Esophagus squamous epithelium (tissue), 5 donors: ENCODE measurements around the gene SRSF10. TPM values are rescaled to one million over a fixed set of nuclear protein-coding genes. Genes with fewer than 3 reads are reported as not detected.
"Not testable (repeated sequence)": the region's sequence is repeated elsewhere in the genome, so short reads cannot be mapped to it uniquely, and the experiment has no call there.

Experiments used
- DNase-seq: peaks from one replicate; lab custom pipeline; 2025; lab: John Stamatoyannopoulos, UW
- H3K27ac ChIP-seq, 4 donors: fragments of 200-600 bp; sonication (generic); one replicate each; pipeline ENCODE4 v1.5.1; 2016 to 2019; ENCODE audit warnings: mild to moderate bottlenecking in 1 of 4
- H3K27me3 ChIP-seq, 4 donors: fragments of 200-600 bp; sonication (generic); 1 replicate in 3 of 4; 2 replicates in 1 of 4; pipeline versions ENCODE4 v1.5.1 to v1.6.0; 2017 to 2021; ENCODE audit warnings: antibody characterized with exemption in 1 of 4
- H3K36me3 ChIP-seq, 3 donors: fragments of 200-600 bp; sonication (generic); one replicate each; pipeline ENCODE4 v1.5.1; 2016 to 2019
- H3K4me1 ChIP-seq, 3 donors: fragments of 200-600 bp; sonication (generic); one replicate each; pipeline ENCODE4 v1.5.1; 2017 to 2019
- H3K4me3 ChIP-seq, 4 donors: fragments of 200-600 bp; sonication (generic); 1 replicate in 3 of 4; 2 replicates in 1 of 4; pipeline ENCODE4 v1.5.1; 2016 to 2019; ENCODE audit warnings: mild to moderate bottlenecking in 2 of 4, moderate library complexity in 1 of 4
- H3K9me3 ChIP-seq, 3 donors: fragments of 200-600 bp; sonication (generic); one replicate each; pipeline ENCODE4 v1.5.1; 2016 to 2019
- CTCF ChIP-seq, 6 experiments: fragments of 450-650 bp in 4 of 6; fragments of 200-600 bp in 2 of 6; sonication (generic) in 2 of 6; IDR thresholded peaks; one replicate each; pipeline ENCODE4 v1.5.1; 2016 to 2019; ENCODE audit warnings: antibody characterized with exemption in 6 of 6, mild to moderate bottlenecking in 4 of 6, moderate library complexity in 4 of 6
- POLR2A ChIP-seq, 4 donors: fragments of 450-650 bp; IDR thresholded peaks; one replicate each; pipeline ENCODE4 v1.6.1; 2017; ENCODE audit warnings: antibody characterized with exemption in 4 of 4, mild to moderate bottlenecking in 4 of 4, moderate library complexity in 3 of 4
- WGBS, 2 donors: methylation state at CpG; one replicate each; pipeline ENCODE4 v1.1.5; 2018; 5-methylcytosine and 5-hydroxymethylcytosine counted together
- intact Hi-C: fragments of 100-400 bp; cut with DNase I; formaldehyde crosslinking; loops from one replicate; pipeline ENCODE4 v1.15.0; 2022
- total RNA-seq, 4 donors: library from RNA; depleted of rRNA; stranded (reverse); fragments of >200 nt; gene quantifications; one replicate each; pipeline ENCODE4 v1.1.0, GENCODE V29; 2016
- donor health status: DM: yes; HTN: yes; CAD: no.

The SRSF10 gene
- total RNA-seq, 4 donors from 2014 or later = 45.1 to 96.1 (median 67.1) TPM

DNA sequence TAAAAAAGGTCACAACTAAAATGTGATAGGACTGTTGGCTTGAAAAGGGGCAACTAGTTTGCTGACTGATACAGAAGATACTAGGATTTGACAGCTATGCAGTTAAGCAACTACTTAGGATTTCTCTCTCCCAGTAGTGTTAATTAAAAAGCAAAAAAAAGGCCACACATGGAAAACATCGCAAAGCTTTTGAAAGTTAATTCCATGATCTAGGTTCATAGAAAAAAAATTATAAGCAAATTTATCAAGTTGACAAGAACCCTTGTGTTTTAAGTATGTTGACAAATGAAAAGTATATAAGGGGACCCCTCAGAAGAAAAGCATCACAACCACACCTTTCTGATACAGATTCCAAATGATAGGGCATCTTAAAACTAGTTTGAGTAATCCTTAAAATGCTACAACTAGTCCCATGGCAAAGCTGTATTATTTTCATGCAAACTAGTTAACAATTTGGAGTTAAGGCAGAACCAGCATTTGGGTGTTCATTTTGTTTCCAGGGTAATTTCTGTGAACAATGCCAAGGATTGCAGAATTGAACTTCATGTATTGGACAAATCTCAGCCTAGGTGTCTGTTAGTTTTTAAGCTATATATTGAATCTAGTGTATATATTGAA lies 16.4 kb downstream of the SRSF10 start:
- TF ChIP-seq CTCF (IDR thresholded peaks at IDR 0.05) (no peak), POLR2A (IDR thresholded peaks at IDR 0.05) (no peak)
- peak overlapping the region in 2 of 4 donors; percentile 6 to 7 for H3K27ac ChIP-seq
- intact Hi-C loops = no loop called here
- 54 to 66% methylated on average over 1 of the region's 1 CpG for WGBS, 2 donors
- H3K4me3 ChIP-seq = no peak overlapping the region
- no peaks in the 10 kb centered on the region for H3K27me3 ChIP-seq
- DNase-seq = no peak
- H3K36me3 ChIP-seq = peaks cover 0 to 65% (median 0%) of the 10 kb centered on the region in 3 donors
- peaks cover 0 to 45% (median 8%) of the 10 kb centered on the region in 3 donors for H3K4me1 ChIP-seq
- no peaks in the 10 kb centered on the region for H3K9me3 ChIP-seq

- H3K27ac ChIP-seq = peak overlapping the region; percentile 99 to 100 (median 100)
- peak overlapping the region; percentile 71 to 99 (median 87) for H3K4me3 ChIP-seq
- no peak for DNase-seq
- no peaks in the 10 kb centered on the region for H3K27me3 ChIP-seq
- 0% methylated on average over 15 of the region's 15 CpGs for WGBS, 2 donors
- H3K9me3 ChIP-seq = no peaks in the 10 kb centered on the region
- intact Hi-C loops = no loop called here
- TF ChIP-seq POLR2A (IDR thresholded peaks at IDR 0.05) (no peak), CTCF (IDR thresholded peaks at IDR 0.05) (no peak)
- H3K36me3 ChIP-seq = peaks cover 0 to 39% (median 0%) of the 10 kb centered on the region in 3 donors
- H3K4me1 ChIP-seq = peaks cover under 1 to 70% (median 21%) of the 10 kb centered on the region in 3 donors
Measured at GRCh38 chr1:23960291-23961020, 19.7 kb downstream of the SRSF10 start.

GRCh38 chr1:23959461-23960290 lies 20.5 kb downstream of the SRSF10 start, which contains the start of gene PNRC2:
Gene PNRC2 (plus strand): TSS chr1:23959828. CDS start chr1:23961458, 1,630 bp downstream.
- intact Hi-C loops = no loop called here
- Histone ChIP-seq H3K27me3 (no peaks in the 10 kb centered on the region), H3K27ac (peak within 1 kb of the TSS; percentile 99 to 100 (median 100)), H3K4me1 (peaks cover 3 to 73% (median 25%) of the 10 kb centered on the region in 3 donors), H3K36me3 (peaks cover 0 to 32% (median 0%) of the 10 kb centered on the region in 3 donors), H3K9me3 (no peaks in the 10 kb centered on the region), H3K4me3 (peak within 1 kb of the TSS; percentile 71 to 99 (median 87))
- DNase-seq = peak; percentile 75
- WGBS, 2 donors = 0% methylated on average over 1 to 19 of the region's 84 CpGs
- TF ChIP-seq POLR2A (IDR thresholded peaks at IDR 0.05) (peak in 3 of 4 donors; percentile 91 to 94 (median 94)), CTCF (IDR thresholded peaks at IDR 0.05) (peak in 1 of 6 experiments; percentile 3)

- H3K9me3 ChIP-seq = no peaks in the 10 kb centered on the region
- 1 to 4% methylated on average over 8 to 21 of the region's 30 CpGs for WGBS, 2 donors
- intact Hi-C loops = no loop called here
- H3K4me3 ChIP-seq = peak overlapping the region; percentile 71 to 99 (median 87)
- peaks cover 0 to 24% (median 0%) of the 10 kb centered on the region in 3 donors for H3K36me3 ChIP-seq
- H3K27me3 ChIP-seq = no peaks in the 10 kb centered on the region
- DNase-seq = peak; percentile 73
- H3K4me1 ChIP-seq = peaks cover 3 to 69% (median 26%) of the 10 kb centered on the region in 3 donors
- TF ChIP-seq POLR2A (IDR thresholded peaks at IDR 0.05) (peak in 1 of 4 donors; percentile 17), CTCF (IDR thresholded peaks at IDR 0.05) (peak in 4 of 6 experiments; percentile 26 to 47 (median 31))
- peak overlapping the region; percentile 99 to 100 (median 100) for H3K27ac ChIP-seq
Measured at GRCh38 chr1:23958810-23959460, 21.2 kb downstream of the SRSF10 start.

GRCh38 chr1:23958040-23958809 lies 21.9 kb downstream of the SRSF10 start:
- 49 to 59% methylated on average over 19 of the region's 19 CpGs for WGBS, 2 donors
- H3K27me3 ChIP-seq, DNase-seq, intact Hi-C loops, H3K9me3 ChIP-seq: not testable (repeated sequence)
- Histone ChIP-seq H3K4me3 (peak overlapping the region; percentile 71 to 99 (median 87)), H3K4me1 (peaks cover 3 to 62% (median 26%) of the 10 kb centered on the region in 3 donors), H3K27ac (peak overlapping the region; percentile 99 to 100 (median 100)), H3K36me3 (peaks cover 0 to 17% (median 0%) of the 10 kb centered on the region in 3 donors)
